Ovary (tissue), 9 donors: Measurements from ENCODE around the gene ALKAL2. TPM values are rescaled to one million over a fixed set of nuclear protein-coding genes. Genes with fewer than 3 reads are reported as not detected.

Source experiments
- DNase-seq, 5 donors: peaks; one replicate each; pipeline ENCODE4 v3.0.0-alpha.2; 2019 to 2020
- H3K27ac ChIP-seq, 2 donors: fragments of 200-600 bp; one replicate each; pipeline versions ENCODE4 v1.5.1 to v1.8.0; 2019 to 2022
- H3K27me3 ChIP-seq: fragments of 200-600 bp; one replicate; pipeline ENCODE4 v1.8.0; 2022
- H3K36me3 ChIP-seq: fragments of 200-600 bp; sonication (generic); one replicate; pipeline ENCODE4 v1.5.1; 2019
- H3K4me1 ChIP-seq: one replicate; pipeline ENCODE4 v1.8.1; 2013; ENCODE audit warnings: mild to moderate bottlenecking, moderate library complexity; ENCODE audit not compliant: insufficient read depth
- H3K4me3 ChIP-seq: fragments of 200-600 bp; sonication (generic); one replicate; pipeline ENCODE4 v1.5.1; 2017
- H3K9me3 ChIP-seq, 2 donors: fragments of 200-600 bp in 1 of 2; sonication (generic) in 1 of 2; one replicate each; pipeline versions ENCODE4 v1.5.1 to v1.8.1; 2013 to 2019; ENCODE audit warnings: mild to moderate bottlenecking in 1 of 2, moderate library complexity in 1 of 2
- EP300 ChIP-seq: sonication (generic); formaldehyde crosslinking; IDR thresholded peaks from one replicate; pipeline ENCODE4 v1.6.1; 2017; ENCODE audit warnings: antibody characterized with exemption
- POLR2A ChIP-seq: fragments of 450-650 bp; IDR thresholded peaks from one replicate; pipeline ENCODE4 v1.6.1; 2017; ENCODE audit warnings: antibody characterized with exemption, mild to moderate bottlenecking, moderate library complexity
- WGBS, 3 donors: extraction: QIAGEN DNeasy Blood & Tissue Kit in 1 of 3; methylation state at CpG; one replicate each; pipeline versions ENCODE4 v1.1.5 to v1.1.7; 2013 to 2017; 5-methylcytosine and 5-hydroxymethylcytosine counted together
- intact Hi-C, 4 donors: fragments of 100-400 bp; cut with DNase I; formaldehyde crosslinking; loops; one replicate each; pipeline versions ENCODE4 v1.11.0 to v1.15.1; 2022 to 2023
- polyA plus RNA-seq, 2 donors: library from polyadenylated mRNA; stranded (reverse); fragments of 200-250 nt in 1 of 2; fragments of 350-450 nt in 1 of 2; fragmentation: Illumina TruSeq in 1 of 2; extraction: RNeasy Lipid Tissue Mini Kit (QIAGEN cat#74804) in 1 of 2; gene quantifications; one replicate each; pipeline ENCODE4 v1.2.3, GENCODE V29; 2013 to 2014
- total RNA-seq, 7 donors: library from RNA; depleted of rRNA in 2 of 7; stranded (reverse); fragments of >200 nt in 2 of 7; fragmentation: NEBNext Ultra II Directional in 3 of 7; extraction: Animal tissue kit (Norgen Biotek cat#: 25700) in 3 of 7; gene quantifications; one replicate each; pipeline versions ENCODE4 v1.1.0 to v1.2.4, GENCODE V29; 2016 to 2023
- TF ChIP-seq, protein P1 (sequence below), 3 donors: fragments of 450-650 bp in 2 of 3; fragments of 200-600 bp in 1 of 3; IDR thresholded peaks; one replicate each; pipeline versions ENCODE4 v1.5.1 to v1.8.0; 2016 to 2022; ENCODE audit warnings: antibody characterized with exemption in 3 of 3, mild to moderate bottlenecking in 1 of 3
- donor health status: DM: no; HTN: no; CAD: no; lungs with moderate emphysema.
- donor health status: DM: no; HTN: no; CAD: no.
- donor health status: Bipolar disorder and iron deficiency.
- donor health status: DM: yes; HTN: yes; CAD: no.
- donor health status: DM: no; HTN: no; CAD: no.
- donor health status: DM: yes; HTN: yes; CAD: no.

ALKAL2 gene
- total and polyA plus RNA-seq, 9 donors: 9.6 to 259 (median 57.1) TPM

DNA sequence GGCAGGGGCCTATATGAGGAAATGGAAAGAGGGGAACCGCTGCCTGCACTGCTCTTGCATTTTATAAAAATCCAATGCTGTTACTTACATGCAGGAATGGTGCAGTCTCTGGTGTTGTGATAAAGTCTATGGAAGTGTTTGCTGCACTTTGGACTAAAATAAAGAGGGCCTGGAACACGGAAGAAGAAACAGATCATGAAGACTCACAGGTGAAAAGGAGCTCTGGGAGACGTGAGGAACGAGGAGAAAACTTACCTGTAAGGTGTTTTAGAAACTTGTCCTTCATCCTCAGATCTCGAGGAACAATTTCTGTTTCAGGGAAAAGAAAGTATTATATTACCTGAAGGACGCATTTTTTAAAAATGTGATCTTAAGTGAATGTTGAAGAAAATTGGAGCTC lies 1.9 kb downstream of the ALKAL2 start:
- TF ChIP-seq POLR2A (no peak), EP300 (no peak)
- TF ChIP-seq, protein P1, sequence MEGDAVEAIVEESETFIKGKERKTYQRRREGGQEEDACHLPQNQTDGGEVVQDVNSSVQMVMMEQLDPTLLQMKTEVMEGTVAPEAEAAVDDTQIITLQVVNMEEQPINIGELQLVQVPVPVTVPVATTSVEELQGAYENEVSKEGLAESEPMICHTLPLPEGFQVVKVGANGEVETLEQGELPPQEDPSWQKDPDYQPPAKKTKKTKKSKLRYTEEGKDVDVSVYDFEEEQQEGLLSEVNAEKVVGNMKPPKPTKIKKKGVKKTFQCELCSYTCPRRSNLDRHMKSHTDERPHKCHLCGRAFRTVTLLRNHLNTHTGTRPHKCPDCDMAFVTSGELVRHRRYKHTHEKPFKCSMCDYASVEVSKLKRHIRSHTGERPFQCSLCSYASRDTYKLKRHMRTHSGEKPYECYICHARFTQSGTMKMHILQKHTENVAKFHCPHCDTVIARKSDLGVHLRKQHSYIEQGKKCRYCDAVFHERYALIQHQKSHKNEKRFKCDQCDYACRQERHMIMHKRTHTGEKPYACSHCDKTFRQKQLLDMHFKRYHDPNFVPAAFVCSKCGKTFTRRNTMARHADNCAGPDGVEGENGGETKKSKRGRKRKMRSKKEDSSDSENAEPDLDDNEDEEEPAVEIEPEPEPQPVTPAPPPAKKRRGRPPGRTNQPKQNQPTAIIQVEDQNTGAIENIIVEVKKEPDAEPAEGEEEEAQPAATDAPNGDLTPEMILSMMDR (IDR thresholded peaks at IDR 0.05): no peak
- Histone ChIP-seq H3K27me3 (no peaks in the 10 kb centered on the region), H3K9me3 (no peaks in the 10 kb centered on the region), H3K36me3 (no peaks in the 10 kb centered on the region), H3K4me3 (no peak overlapping the region), H3K27ac (no peak overlapping the region), H3K4me1 (peaks cover 11% of the 10 kb centered on the region)
- DNase-seq: no peak
- intact Hi-C loops: loop anchor here in 2 of 4 donors (5.0 kb wide), 1 partner anchor 114 kb away; no protein-coding TSS in a partner anchor
- WGBS, 3 donors: 88 to 95% (median 93%) methylated on average over 6 of the region's 6 CpGs

- intact Hi-C loops: loop anchor here in 2 of 4 donors (5.0 kb wide), 1 partner anchor 113 kb away; no protein-coding TSS in a partner anchor
- TF ChIP-seq EP300 (no peak), POLR2A (no peak)
- TF ChIP-seq, protein P1 (IDR thresholded peaks at IDR 0.05): no peak
- Histone ChIP-seq H3K27ac (no peak overlapping the region), H3K4me3 (no peak overlapping the region), H3K4me1 (peaks cover 15% of the 10 kb centered on the region), H3K27me3 (no peaks in the 10 kb centered on the region), H3K36me3 (no peaks in the 10 kb centered on the region), H3K9me3 (no peaks in the 10 kb centered on the region)
- DNase-seq: no peak
- 46 to 76% (median 67%) methylated on average over 1 of the region's 1 CpG for WGBS, 3 donors
These were observed 2.4 kb downstream of the ALKAL2 start for GRCh38 chr2:285531-285930.

GRCh38 chr2:284896-285492 lies 2.9 kb downstream of the ALKAL2 start:
- no peaks in the 10 kb centered on the region for H3K36me3 ChIP-seq
- 69 to 77% (median 74%) methylated on average over 13 of the region's 13 CpGs for WGBS, 3 donors
- H3K9me3 ChIP-seq: no peaks in the 10 kb centered on the region
- no peaks in the 10 kb centered on the region for H3K27me3 ChIP-seq
- no peak overlapping the region for H3K27ac ChIP-seq
- H3K4me1 ChIP-seq: peaks cover 15% of the 10 kb centered on the region
- intact Hi-C loops: loop anchor here in 2 of 4 donors (5.0 kb wide), 1 partner anchor 113 kb away; no protein-coding TSS in a partner anchor
- no peak overlapping the region for H3K4me3 ChIP-seq
- TF ChIP-seq EP300 (no peak), POLR2A (no peak)
- TF ChIP-seq, protein P1 (IDR thresholded peaks at IDR 0.05): no peak
- no peak for DNase-seq

DNA sequence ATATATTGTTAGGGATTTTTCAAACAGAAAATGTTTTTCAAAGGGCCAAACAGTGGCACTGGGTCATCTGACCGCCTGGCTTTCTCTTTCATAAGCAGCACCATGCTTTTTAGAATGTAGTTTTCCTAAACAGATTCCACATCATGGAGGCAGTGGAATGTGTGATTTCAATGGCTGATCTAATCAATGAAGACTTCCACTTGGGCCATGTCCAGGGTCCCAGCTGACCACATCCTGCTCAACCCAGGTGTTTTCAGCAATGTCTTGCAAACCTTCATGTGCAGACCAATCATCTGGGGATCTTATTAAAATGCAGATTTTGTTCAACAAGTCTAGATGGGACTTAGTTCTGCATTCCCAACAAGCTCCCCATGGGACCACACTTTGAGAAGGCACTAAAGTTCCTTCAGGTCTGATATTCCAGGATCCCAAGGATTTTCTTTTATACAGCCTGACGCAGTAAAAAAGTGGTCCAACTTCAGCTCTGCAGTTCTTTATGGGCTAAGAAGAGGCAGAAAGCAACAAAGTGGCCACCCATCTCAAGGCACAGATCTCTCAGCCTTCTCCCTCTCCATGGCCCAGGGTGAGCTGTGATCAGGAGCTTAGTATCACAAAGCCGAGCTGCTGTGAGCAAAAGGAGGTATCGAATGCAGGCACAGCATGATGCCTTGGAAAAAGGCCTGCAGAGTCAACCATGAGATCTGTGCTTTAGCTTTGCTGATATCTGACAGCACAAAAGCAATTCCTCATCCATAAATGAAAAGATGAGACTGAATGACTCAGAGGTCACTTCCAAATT lies 3.7 kb downstream of the ALKAL2 start:
- intact Hi-C loops: no loop called here
- Histone ChIP-seq H3K4me1 (peaks cover 13% of the 10 kb centered on the region), H3K36me3 (no peaks in the 10 kb centered on the region), H3K27me3 (no peaks in the 10 kb centered on the region), H3K27ac (no peak overlapping the region), H3K9me3 (no peaks in the 10 kb centered on the region), H3K4me3 (no peak overlapping the region)
- WGBS, 3 donors: 87 to 97% (median 94%) methylated on average over 4 of the region's 4 CpGs
- no peak for DNase-seq
- TF ChIP-seq EP300: no peak
- TF ChIP-seq POLR2A: no peak
- TF ChIP-seq, protein P1 (IDR thresholded peaks at IDR 0.05): no peak
